Kidney capillary endothelial cell (primary cell): ENCODE results near the gene FECH.

Experiments
- DNase-seq: peaks from one replicate; pipeline ENCODE4 v3.0.0-alpha.2; 2018; ENCODE audit warnings: low spot score

Gene FECH

DNA sequence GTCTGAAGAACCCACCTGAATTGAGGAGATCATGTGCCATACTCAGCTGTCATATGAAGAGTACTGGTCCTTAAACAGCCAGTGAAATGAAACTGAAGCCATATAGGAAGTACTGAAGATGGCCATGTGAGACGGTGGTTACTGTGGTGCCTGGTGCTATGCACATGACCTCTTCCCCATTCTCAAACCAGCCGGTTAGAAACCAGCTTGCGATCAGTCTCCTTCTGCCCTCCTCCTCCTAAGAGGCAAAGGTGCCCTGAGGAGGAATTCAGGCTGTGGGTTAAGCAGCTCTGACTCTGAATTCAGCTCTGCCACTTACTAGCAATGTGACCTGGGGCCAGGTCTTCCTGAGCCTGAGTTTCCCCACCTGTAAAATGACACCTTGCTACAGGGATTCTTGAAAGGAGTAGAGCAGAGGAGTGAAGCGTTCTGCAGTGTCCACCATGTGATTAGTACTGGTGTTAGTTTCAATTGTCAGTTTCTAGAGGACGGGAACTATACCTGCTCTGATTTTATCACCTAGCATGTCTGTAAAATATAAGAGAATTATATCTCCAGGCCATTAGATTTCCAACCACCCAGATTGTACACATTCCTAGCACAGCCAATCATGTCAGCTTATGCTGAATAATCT lies 5.1 kb downstream of the FECH start:
- no peak for DNase-seq

DNA sequence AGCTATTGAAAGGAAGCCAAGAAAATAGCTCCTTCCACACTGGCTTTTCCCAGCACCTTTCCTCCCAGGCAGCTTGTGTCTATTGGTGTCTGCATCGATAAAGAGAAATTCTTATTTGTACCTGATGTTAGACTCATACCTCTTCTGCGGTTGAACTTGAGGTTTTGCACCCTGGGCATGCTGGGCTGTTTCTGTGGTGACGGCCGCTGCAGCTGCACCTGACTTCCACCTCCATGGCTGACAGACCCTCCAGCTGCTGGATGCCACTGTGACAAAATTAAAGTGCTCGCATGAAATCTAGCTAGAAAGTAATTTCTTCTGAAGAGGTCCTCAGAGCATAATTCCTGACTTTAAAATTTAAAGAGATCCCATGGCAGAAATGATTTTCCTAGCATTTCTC lies 6.6 kb downstream of the FECH start:
- no peak for DNase-seq

DNA sequence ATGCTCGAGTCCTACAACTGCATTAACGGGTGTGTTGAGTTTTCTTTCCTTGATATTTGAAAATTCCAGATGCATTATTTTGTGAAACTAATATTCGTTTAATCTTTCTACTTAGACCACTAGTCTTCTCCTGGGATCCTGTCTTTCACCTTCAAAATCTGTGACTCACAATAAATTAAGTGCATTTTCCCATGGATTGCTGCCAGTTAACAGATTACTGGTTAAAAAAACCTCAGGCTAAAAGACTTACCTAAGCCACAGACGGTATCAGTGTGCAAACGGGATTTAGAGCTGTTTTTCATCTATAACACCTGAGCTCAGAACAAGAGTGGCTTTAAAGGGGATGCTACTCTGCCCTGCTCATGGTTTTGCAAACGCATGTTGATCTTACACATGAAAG lies 10.2 kb downstream of the FECH start:
- no peak for DNase-seq

DNA sequence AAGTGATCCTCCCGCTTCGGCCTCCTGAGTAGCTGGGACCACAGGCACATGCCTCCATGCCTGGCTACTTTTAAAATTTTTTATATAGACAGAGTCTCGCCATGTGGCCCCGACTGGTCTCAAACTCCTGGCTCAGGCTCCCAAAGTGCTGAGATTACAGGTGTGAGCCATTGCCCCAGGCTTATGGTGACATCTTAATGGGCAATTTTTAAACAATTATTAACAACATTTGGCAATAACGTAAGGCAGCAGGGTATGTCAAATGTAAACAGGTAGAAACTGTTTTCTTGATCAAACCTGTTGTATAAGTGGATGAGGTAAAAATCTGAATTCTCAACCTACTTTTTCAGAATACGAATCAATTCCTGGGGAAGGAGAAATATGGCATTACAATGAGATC lies 11.0 kb downstream of the FECH start:
- no peak for DNase-seq

DNA sequence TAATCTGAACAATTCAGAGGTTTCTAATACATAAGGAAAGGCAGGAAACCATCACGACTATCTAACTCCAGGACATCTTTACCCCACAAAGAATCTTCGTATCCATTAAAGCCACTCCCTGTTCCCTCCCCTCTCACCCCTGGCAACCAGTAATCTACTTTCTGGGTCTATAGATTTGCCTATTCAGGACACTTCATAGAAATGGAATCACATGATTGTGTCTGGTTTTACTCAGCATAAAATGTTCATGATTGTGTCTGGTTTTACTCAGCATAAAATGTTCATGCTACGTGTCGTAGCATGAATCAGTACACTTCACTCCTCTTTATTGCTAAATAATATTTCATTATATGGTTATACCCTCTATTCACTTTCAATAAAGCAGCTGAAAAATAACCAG lies 11.6 kb downstream of the FECH start:
- no peak for DNase-seq

DNA sequence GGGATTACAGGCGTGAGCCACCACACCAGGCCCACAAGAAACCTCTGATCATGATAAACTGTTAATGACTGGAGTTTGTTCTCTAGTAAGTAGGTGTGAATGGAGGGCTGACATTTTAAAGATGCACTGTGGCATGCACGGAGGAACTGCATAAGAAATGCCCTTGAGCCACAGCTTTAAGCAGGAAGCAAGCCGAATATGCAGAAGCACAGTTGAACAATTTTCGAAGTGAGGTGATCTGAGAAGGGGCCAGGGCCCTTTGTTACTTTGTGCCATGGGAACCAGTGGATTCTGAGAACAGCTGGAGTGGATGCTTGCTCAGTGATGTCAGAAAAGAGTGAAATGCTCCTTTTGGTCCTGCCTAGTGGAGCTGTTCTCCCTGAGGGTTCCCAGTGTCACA lies 16.3 kb downstream of the FECH start:
- no peak for DNase-seq

DNA sequence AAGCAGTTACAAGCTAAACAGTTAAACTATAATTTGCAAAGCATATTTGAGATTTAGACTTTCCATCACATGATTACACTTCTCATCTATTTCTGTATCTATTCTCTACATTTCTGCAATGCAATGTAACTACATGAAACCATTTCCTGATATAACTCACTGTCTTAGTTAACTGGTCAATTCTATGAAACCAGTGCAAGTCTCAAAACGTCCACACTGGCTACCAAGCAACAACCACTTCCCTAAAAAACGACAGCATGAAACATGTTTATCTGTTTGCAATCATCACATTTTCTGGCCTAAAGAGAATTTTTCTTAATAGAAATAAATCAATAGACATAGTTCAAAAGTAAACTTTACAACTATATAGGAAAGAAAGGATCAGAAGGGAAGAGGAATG lies 17.4 kb downstream of the FECH start:
- DNase-seq = no peak

DNA sequence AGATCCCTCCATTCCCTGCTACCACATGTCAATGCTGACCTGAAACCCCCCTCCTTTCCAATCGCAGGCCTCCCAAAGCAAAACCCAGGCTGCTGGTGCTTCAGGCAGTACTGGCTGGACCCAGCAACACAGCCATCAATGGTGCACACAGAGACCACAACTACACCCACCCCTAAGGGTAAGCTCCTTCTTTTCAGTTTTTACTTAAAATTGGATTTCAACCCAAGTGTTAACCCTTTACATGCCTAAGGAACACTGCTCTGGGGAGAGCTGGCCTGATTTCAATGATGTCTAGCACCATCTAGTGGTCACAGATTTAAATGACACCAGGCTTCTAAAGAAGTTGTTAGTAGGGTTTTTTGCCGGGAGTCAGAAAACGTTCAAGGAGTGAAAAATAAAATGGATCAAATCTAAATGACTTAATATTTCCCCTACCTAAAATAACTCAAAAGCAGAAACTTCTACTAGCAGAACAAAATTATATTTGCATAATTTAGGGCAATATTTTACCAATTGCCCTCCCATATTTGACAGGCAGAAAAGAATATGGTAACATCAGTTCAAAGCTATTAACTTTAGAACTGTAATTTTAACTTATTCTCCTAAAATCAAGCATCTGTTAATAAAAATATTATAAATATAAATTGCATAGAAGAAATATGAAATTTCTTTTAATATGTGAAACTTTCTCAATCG lies 24.6 kb downstream of the FECH start:
- DNase-seq = peak; percentile 68

DNA sequence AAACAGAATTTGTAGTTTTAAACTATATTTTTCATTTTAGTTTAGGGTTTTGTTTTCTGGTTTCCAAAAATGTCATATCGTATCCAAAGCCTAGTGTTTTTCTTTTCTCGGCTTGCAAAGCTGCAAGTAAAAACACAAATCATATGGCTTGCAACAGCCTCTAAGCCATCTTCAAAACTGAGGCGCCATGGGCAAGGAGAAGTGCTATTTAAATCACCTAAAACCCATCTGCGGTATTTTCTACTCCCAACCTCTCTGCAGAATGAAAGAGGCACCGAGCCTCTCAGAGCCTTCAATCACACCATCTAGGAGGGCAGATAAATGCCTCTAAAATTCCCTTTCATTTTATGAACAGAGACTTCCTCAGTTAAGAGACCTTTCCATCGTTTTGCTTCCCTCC lies 25.2 kb downstream of the FECH start:
- no peak for DNase-seq

DNA sequence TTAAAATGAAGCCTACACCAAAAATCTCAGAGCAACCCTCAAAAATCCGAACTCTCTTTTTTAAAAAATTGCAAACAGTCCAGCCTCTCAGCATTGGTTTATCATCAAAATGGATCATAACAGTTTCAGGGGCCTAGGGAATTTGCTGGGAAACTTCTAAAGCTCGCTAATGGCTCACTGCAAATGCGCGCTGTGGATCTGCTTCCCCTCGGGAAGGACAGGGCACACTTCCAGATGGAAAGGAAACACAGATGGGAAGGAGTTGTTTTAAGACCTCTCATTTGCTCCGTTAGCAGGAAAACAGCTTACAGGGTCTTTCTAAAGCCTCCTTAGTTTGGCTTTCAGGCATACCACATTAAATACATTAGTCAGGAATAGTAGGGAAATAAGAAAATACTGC lies 27.2 kb downstream of the FECH start:
- no peak for DNase-seq

DNA sequence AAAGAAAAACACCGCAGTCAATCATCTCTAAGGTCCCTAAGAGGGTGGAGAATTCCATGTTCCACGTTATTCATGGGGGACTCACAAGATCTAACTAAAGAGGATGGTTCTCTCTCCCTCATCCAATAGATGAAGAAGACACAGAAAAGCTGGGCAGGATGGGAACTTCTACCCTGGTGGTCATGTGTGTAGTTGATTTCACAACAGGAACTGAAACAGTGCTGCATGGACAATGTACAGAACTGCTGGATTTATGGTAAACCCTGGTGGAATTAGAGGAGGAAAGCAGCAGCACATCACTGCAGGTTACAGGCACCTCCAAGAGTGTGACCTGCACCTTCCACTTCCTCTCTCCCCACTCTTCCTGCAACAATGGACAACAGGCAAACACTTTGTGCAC lies 31.4 kb downstream of the FECH start:
- DNase-seq = no peak

DNA sequence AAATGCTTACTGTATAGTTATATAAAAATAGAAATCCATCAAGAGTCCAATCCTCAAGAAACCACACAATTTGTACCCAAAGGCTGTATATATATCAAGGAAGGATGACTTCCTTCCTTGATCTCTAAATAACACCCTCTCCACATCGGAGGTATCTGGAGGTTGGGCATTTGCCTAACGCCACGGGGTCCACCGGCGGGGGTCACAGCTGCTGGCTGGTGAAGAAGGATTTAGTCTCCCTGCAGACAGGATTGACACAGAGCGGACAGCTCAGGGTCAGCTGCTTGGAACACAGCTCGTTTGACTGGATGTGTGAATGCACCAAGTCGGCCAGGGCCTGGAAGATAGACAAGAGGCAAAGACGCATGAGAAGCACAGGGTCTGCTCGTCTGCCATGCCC lies 36.0 kb downstream of the FECH start:
- DNase-seq = no peak

DNA sequence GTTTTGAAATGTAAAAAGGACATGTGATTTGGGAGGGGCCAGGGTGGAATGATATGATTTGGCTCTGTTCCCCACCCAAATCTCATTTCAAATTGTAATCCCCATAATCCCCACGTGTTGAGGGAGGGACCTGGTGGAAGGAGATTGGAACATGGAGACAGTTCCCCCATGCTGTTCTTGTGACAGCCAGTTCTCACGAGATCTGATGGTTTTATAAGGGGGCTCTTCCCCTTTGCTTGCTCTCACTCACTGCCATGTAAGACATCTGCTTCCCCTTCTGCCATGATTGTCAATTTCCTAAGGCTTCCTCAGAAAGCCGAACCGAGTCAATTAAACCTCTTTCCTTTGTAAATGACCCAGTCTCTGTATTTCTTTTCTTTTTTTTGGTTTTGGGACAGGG lies 39.2 kb downstream of the FECH start:
- DNase-seq = no peak

DNA sequence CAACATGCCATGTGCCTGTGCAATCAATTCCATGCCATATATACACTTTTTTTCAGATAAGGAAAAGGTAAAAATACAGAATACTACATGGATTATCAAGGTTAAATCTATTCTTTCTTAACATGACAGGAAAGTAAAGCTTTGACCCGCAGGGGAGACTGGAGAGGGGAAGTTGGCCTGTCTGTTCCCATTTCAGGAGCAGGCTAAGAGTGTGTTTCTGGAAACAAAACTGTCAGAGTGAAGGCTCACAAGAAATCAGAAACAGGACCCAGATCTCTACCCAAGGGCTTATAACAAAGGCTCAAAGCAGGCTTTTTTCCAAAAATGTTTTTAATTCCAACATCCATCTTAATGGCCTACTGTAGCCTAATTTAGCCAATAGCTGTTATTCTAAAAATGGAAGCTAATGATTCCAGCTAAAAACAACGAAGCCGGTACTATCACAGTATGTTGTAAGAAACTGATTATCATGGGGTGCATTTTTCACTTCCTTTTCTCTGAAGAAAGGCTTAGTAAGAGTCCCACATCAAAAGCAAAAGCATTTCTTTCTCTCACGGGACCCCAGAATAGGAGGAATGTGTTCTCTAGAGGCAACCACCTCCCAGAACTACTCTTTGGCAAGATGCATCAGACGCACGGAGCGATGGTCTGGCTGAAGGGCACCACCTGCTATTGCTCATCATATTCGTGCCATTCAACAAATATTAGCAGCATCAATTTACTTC lies 41.4 kb downstream of the FECH start:
- DNase-seq = no peak

DNA sequence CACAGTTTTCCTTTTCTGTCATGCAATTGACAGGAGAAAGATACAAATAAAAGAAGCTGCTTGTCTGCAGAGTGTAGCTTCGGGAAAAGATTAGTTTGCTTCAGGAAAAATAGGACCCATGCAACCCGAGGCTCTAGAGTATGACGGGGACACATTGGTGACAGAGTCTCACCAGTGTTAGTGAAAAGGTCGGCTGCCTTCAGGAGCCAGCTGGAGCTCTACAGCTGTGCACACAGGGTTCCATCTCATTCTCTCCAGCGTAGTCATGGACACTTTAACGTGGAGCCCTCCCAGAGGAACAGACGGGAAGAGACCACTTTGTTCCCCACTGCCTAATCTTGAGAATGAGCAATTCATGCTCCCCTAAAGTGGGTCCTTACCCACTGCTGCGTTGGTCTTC lies 42.9 kb downstream of the FECH start:
- no peak for DNase-seq

DNA sequence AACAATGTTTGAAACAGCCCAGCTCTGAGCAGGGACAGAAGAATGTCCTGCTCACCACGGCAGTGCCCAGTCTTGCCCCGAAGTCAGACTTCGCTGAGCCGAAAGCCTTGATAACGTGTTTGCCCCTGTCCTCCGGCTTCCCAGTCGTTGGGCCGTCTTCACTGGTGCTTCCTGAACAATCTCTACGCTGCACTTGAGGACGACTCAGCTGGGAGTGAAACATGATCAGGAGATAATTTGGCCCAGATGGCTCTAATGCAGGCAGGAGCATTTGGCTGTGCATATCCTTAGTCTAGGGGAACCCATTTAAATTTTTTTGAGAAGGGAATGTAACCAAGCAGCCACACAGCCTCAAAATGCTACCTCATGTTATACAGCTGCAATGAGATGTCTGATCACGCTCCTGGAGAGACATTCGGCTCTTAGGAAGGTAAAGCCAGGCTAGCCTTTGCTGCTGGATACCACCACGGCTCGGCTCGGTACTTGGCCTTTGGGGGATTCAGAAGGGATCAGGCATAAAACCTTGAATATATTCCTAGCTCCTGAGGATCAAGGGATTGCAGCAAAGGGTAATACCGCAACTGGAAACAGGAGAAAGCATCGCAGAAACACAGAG lies 43.6 kb downstream of the FECH start:
- DNase-seq = no peak

DNA sequence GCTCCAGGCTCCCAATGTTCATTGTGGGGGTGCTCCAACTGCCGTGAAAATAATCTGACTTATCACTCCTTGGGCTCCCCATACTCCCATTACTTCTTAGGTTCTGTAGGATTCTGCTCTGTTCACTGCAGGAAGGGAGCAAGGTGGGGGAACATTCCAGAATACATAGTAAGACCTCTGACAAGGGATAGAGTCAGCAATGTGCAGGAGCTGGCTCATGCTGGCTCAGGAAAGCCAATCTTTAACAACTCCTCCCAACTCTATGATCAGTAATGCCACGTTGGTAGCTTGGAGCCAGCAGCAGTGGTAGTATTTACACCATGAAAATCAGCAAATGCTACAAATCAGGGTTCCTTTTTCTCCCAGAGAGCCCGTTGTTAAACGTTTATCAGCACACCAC lies 44.4 kb downstream of the FECH start:
- DNase-seq = no peak

DNA sequence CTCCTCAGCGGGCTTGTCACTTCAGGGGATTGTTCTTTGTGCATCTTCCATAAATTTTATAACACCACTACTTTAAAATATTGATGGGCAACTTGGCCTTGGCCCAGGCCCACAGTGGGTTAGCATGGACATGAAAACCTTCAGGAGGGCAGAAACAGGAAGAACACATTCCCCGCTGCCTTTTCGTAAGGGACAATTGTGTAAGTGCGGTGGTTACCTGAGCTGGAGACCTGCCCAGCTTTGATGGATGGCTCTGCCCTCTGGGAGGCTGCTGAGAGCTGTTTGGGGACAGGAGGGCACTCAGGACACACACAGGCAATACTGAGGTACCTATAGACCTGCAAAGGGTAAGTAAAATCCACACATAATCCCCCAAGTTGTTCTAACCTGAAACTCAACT lies 46.8 kb downstream of the FECH start:
- no peak for DNase-seq

DNA sequence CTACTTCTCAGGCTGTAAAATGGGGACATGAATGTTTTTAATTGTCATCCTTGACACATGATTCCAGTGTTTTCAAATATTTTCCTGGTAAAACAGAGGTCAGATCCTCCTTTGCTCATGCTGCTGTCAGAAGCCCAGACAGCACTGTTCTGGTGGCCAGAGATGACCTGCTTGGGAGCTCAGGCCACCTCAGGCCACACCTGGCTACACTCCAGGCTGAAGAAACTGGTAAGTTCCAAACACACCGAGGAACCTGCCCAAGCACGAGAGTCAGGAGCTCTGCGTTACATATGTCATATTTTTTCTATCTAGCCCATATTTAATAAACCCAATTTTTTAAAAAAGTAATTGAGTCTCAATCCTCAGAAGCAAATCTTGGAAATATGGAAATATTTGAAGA lies 47.9 kb downstream of the FECH start:
- no peak for DNase-seq

DNA sequence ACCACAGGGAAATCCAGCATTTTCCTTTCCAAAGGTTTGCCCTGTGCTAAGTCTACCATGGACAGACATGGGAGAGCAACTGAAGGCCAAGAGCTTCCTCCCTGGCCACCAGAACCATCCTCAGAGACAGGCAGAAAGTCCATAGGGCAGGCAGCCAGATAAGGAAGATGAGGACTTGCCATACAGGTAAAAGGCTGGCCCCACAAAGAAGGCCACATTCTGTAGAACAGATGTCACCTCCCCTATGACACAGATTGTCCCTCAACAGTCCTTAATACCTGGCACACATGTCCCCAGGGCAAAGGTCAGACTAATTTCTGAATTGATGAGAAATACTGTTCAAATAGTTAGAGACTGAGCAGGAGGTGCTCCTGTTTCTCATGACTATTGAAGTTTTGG lies 52.0 kb downstream of the FECH start:
- DNase-seq = no peak

DNA sequence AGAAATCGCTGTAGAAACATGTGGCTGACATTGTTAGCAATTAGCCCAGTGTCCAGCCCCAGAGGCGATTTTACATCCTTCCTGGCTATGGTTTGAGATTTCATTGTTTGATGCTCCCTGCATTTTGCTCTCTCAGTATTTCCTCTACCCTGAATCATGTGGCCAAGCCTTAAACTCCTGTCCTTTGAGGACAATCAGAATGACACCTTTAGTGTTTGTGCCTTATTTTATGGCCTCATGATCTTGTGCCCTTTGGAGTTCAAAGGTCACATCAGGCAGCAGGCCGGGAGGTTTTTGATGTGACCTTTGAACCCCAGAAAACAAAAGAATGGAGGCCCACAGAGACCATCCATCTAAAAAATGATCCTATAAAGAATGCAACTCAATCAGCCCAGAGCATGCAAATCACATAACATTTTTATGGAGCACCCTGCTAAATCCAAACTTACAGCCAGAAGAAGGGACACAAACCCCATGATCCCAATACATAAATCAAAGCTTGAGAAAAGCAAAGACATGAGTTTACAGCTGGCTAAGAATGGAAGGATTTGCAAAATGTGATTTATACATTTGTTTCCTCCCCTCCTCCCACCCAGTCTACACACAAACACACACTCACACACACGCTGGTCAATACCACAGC lies 52.5 kb downstream of the FECH start:
- DNase-seq = no peak

DNA sequence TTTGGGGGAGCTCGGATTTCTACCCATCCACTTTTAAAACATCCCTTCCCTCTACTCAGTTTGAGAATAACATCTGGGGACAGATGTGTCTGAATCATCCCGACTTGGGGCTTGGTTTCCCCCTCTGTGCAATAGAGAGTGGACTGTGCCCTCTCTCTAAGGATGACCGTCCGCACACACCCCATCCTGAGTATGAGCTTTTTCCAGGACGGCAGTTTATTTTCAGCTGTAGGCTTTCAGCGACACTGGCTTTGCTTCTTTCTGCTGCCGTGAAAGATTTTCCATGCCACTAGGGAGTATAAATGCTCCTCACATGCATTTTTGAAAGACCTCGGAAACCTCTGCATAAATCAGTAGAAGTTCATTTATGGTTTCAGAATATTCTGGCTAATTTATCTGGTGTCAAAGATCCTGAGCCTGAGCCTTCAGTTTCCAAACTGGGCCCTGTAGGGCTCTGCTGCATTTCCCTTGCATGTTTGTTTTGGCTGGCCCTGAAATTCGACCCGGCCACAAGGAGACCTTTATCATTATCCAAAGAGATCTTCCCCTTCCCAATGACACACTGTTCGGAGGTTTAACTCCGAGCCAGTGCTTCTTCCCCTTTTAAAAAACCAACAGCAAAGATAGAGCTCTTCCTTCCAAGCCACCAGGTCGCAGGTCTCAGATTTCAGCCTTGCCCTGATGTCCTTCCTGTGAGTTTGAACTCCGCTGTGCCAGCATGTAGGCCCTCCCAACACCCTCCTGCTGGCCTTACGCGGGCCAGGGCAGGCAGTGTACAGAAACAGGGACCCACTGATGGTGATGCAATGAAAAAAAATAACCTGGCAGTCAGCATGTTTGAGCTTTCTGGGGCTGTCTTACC lies 53.3 kb downstream of the FECH start:
- DNase-seq = no peak
